SIG-M5 treated with dmso at 0.1 percent for 504 hours (cell line): ENCODE measurements around the gene PRRT1.
"Not testable (repeated sequence)": the region's sequence is repeated elsewhere in the genome, so short reads cannot be mapped to it uniquely, and the experiment has no call there.

Source experiments
- DNase-seq: peaks from one replicate; lab custom pipeline; 2025; ENCODE audit not compliant: unreplicated experiment; lab: John Stamatoyannopoulos, UW

PRRT1 gene

DNA sequence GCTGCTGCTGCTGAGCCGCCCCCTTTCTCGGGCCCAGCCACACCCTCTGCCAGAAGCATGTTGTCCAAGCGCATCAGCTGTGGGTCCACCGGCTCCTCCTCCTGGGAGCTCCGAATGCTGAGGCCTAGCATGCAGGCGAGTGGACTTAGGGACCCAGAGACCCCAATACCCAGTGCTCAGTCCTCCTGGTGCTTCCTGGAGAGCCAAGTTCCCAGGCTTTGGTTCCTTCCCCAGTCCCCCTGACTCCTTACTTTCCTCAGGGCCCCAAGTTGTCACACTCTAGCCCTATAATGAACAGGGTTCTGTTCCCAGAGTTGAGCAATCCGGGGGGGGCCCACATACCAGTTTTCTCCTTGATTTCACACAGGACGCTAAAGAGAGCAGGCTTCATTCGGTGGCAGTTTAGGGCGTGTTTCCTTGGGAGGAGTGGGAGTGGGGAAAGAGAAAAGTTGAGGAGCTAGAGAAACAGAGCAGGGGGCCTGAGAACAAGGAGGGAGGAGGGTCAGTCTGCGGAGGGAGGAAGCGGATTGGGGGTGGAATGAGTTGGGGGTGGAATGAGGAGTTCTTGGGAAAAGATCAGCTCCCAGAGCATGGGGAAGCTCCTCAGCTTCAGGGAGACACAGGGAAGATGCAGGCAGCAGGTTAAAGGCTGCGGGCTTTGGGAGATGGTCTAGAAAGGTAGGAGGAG lies 36.8 kb upstream of the PRRT1 start:
- no peak for DNase-seq

DNA sequence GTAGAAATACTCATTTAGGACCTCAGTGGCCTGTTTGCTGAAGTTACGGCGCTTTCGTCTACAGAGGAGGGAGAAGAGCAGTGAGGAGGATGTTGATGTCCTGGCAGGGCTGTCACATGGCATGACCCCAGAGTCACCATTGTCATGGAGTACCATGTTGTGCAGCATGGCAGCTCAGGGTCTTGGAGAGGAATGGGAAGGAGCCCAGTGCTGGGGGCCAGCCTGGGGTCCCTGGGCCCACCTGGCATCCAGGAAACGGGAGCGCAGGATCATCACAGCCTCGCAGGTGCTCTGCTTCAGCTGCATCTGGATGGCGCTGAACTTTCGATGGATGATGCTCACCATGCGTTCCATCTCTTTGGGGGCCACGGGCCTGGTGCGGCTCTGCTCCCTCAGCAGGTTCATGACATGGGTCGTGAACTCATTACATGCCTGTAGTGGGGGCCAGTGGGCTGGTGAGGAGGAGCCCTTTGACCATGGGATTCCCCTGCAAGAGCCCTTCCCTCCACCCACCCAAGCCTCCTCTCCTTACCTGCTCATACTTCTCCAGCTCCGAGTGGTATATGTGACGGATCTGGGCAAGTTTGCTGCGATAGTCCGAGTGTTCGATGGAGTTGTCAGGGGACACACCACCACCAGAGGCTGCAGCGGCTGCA lies 36.1 kb upstream of the PRRT1 start:
- DNase-seq, result not testable (repeated sequence)

DNA sequence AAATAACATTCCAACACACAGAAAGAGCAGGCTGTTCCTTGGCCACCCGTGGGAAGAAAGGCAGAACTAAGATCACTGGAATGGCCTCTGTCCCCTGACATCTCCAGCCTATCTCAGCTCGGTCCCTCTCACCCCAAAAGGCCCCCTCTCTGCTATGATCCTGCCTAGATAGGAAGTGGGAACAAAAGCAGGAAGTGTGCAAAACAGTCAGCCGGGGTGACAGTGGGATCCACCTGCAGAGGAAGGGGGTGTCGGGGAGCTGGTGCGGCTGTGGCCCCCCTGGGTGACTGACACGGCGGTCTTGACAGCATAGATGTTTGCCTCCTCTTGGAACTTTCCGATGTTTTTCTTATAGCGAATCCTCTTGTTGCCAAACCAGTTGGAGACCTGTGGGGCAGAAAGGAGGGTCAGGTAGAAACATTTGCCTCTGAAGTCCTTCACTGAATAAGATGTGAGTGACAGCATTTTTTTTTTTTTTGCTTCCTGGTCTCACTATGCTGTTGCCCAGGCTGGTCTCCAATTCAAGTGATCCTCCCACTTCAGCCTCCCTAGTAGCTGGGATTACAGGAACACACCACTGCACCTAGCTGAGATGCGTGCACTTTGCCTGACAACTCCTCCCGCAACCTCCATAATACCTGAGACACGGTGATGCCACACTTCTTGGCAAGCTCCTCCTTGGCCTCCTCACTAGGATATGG lies 35.4 kb upstream of the PRRT1 start:
- no peak for DNase-seq

- DNase-seq, result not testable (repeated sequence)
Measured at GRCh38 chr6:32186151-32186840, 34.6 kb upstream of the PRRT1 start.

DNA sequence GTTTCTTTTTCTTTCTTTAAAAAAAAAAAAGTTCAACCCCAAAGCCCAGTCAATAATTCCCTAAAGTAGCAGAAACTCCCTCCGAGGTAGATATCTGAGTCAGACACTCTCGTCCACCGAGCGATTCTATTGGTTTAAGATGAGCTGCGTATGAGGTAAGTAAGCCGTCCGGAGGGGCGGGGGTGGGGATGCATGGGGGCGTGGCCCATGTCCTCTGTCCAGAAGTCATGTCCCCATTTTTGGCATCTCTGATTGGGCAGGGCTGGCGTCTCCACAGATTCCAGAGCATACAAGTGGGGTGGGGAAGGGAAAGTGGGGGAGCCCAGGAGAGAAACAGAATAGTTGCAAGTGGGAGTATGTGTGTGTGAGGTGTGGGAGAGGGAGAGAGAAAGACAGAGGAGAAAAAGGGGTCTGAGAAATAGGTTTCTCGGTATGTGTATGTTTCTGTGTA lies 34.0 kb upstream of the PRRT1 start:
- not testable (repeated sequence) for DNase-seq

DNA sequence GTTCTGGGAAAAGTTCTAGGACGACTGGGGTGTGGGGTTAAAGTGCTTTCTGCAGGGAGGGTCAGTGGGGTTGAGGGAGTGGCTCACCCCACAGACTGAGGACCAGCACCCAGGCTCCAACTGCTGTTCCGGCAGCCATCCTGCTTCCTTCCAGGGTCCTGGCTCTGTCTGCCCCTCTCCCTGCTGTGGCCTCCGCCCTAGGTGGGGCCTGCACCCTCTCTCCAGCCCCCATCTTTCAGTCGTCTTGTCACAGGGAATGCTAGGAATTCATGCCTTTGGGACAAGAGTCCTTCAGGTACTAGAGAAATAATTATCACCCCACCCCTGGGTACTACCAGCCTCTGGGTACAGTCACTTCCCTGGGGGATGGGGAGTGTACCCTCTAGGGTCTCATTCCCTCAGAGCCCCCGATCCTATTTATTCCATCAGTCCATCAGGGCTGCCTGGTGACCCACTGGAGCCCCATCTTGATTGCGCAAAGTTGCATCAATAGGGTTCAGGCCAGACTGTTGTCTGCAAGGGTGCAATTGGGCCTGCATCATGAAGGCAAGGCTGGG lies 32.4 kb upstream of the PRRT1 start, which contains the start of gene AGER:
AGER (minus strand) TSS at position 170 of the 557 bp plus-strand sequence; CDS start at position 139, 31 bp downstream.
- no peak for DNase-seq

- DNase-seq, result no peak
Measured at GRCh38 chr6:32183483-32184083, 31.8 kb upstream of the PRRT1 start.

GRCh38 chr6:32183030-32183429 lies 31.3 kb upstream of the PRRT1 start:
- no peak for DNase-seq

DNA sequence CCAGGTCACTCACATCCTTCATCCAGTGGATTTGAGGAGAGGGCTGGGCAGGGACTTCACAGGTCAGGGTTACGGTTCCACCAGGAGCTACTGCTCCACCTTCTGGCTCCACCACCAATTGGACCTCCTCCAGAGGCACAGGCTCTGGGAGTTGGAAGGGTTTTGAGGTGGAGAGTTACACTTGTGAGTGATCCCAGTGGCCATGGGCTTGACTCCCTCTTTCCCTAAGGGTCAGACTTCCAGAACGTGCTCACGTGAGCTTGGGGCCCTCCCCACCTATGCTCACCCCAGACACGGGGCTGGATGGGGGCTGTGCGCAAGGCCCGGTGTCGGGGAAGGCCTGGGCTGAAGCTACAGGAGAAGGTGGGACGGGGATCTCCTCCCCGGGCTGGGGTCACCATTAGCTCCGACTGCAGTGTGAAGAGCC lies 30.8 kb upstream of the PRRT1 start:
- no peak for DNase-seq

- DNase-seq, result no peak
Measured at GRCh38 chr6:32181915-32182529, 30.3 kb upstream of the PRRT1 start.

DNA sequence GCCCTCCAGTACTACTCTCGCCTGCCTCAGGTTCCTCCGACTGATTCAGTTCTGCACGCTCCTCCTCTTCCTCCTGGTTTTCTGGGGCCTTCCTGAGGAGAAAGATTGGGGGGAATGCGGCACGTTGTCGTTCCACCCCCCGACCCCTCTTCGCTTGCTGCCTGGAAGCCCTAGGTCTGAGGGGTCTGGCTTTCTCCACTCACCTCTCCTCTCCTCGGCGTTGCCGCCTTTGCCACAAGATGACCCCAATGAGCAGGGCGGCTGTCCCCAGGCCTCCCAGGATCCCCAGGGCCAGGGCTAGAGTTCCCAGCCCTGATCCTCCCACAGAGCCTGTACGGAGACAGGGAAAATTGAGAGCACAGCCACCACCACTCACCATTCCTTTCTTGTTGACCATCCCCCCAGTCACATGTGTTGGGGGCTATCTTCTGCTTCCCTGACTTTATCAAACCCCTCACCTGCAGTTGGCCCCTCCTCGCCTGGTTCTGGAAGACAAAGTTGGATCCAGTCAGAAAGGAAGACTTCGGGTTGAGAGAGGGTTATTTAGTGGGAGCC lies 29.5 kb upstream of the PRRT1 start:
- DNase-seq, result no peak

- no peak for DNase-seq
Measured at GRCh38 chr6:32179766-32180405, 28.1 kb upstream of the PRRT1 start.

DNA sequence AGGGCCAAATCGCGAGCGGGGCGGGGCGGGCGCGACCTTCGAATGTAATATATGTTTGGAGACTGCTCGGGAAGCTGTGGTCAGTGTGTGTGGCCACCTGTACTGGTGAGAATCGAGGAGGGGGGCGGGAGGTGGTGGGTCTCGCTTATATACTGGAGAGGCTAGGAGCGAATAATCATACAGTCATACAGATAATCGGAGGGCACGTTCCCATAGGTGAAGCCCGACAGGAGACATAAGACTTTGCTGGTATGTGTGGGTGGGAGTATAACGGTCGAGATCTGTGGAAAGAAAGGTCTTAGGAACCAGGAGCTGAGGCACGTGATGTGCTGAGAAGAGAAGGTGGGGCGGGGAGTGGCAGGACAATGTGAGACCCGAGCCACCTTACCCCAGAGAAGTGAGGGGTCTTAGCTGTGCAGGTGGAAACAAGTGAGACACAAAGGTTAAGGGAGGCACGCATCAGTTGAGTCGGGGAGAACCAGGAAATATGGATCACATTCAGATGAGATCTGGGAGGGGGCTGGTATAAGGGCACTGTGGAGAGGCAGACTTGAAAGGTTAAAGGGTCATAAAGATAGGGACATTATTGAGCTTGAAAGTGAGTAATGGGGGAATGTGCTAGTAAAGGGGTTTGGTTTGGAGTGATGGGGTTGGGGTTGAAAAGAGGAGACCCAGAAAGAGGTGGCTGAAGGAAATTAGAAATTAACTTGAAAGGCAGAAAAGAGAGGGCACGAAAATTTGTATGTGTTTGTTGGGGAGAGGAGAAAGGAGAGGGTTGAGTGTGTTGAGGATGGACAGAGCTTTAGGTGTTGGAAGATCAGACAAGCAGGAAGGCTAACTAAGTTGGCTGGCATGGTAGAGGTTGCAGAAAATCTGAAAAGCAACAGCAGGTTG lies 27.1 kb upstream of the PRRT1 start:
- DNase-seq, result no peak

GRCh38 chr6:32177788-32178546 lies 26.2 kb upstream of the PRRT1 start, which contains the start of gene RNF5:
TSS of gene RNF5 (plus strand) at chr6:32178405. CDS start at chr6:32178512, 107 bp downstream.
- peak; percentile 100 for DNase-seq

GRCh38 chr6:32177183-32177787 lies 25.5 kb upstream of the PRRT1 start:
- no peak for DNase-seq

GRCh38 chr6:32176476-32177182 lies 24.9 kb upstream of the PRRT1 start:
- DNase-seq, result no peak
